ENCODE results near the gene PTPRD. TPM values are rescaled to one million over a fixed set of nuclear protein-coding genes. Genes with fewer than 3 reads are reported as not detected.

PTPRD gene
- total RNA-seq, 1 experiment from 2014 or later = 1.8 TPM

GRCh38 chr9:10144355-10144754 lies 468.4 kb downstream of the PTPRD start:
- intact Hi-C loops (cut with micrococcal nuclease; ENCODE audit: unreplicated experiment) = no loop called here
- Mint-ChIP-seq H3K27ac (ENCODE audit: unreplicated experiment) (no peak overlapping the region), H3K27me3 (ENCODE audit: unreplicated experiment) (no peaks in the 10 kb centered on the region), H3K9me3 (ENCODE audit: low read depth, unreplicated experiment) (no peaks in the 10 kb centered on the region), H3K4me3 (ENCODE audit: low read depth, unreplicated experiment) (no peak overlapping the region), H3K36me3 (ENCODE audit: insufficient read depth, unreplicated experiment) (no peaks in the 10 kb centered on the region), H3K4me1 (ENCODE audit: low read depth, unreplicated experiment) (no peaks in the 10 kb centered on the region)
- TF ChIP-seq CTCF (IDR thresholded peaks at IDR 0.05; ENCODE audit: unreplicated experiment) = no peak
- DNase-seq = no peak
- CTCF ChIA-PET = no interaction called here
- BruUV-seq (replicated peaks) = no TSS peak

GRCh38 chr9:10135553-10135952 lies 477.2 kb downstream of the PTPRD start:
- Mint-ChIP-seq H3K27me3 (ENCODE audit: unreplicated experiment) (no peaks in the 10 kb centered on the region), H3K27ac (ENCODE audit: unreplicated experiment) (no peak overlapping the region), H3K4me3 (ENCODE audit: low read depth, unreplicated experiment) (no peak overlapping the region), H3K4me1 (ENCODE audit: low read depth, unreplicated experiment) (no peaks in the 10 kb centered on the region), H3K36me3 (ENCODE audit: insufficient read depth, unreplicated experiment) (no peaks in the 10 kb centered on the region), H3K9me3 (ENCODE audit: low read depth, unreplicated experiment) (peaks cover 2% of the 10 kb centered on the region)
- CTCF ChIA-PET = no interaction called here
- no peak for DNase-seq
- intact Hi-C loops (cut with micrococcal nuclease; ENCODE audit: unreplicated experiment) = no loop called here
- BruUV-seq (replicated peaks) = no TSS peak
- TF ChIP-seq CTCF (IDR thresholded peaks at IDR 0.05; ENCODE audit: unreplicated experiment) = no peak

DNA sequence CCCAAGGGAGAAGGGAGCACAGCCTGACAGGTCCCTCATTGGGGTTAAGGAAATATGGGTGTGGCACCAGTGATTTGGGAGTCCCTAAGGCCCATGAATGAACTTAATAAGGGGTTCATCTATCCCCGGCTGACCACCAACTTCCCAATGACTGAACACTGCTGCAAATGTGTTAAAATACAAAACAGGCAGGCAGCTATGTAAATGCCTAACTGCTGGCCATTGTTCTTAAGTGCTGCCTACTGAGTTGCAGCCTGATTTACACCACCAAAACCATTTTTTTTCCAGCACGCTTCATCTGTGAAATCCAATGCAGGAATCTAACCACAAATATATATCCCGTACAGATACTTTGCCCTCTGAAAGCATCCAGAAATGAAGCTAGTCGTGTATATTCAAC lies 478.5 kb downstream of the PTPRD start:
- Mint-ChIP-seq H3K36me3 (ENCODE audit: insufficient read depth, unreplicated experiment) (no peaks in the 10 kb centered on the region), H3K9me3 (ENCODE audit: low read depth, unreplicated experiment) (peaks cover 4% of the 10 kb centered on the region), H3K4me1 (ENCODE audit: low read depth, unreplicated experiment) (no peaks in the 10 kb centered on the region), H3K27ac (ENCODE audit: unreplicated experiment) (no peak overlapping the region), H3K27me3 (ENCODE audit: unreplicated experiment) (no peaks in the 10 kb centered on the region), H3K4me3 (ENCODE audit: low read depth, unreplicated experiment) (no peak overlapping the region)
- intact Hi-C loops (cut with micrococcal nuclease; ENCODE audit: unreplicated experiment) = no loop called here
- CTCF ChIA-PET = no interaction called here
- DNase-seq = no peak
- TF ChIP-seq CTCF (IDR thresholded peaks at IDR 0.05; ENCODE audit: unreplicated experiment) = no peak
- no TSS peak for BruUV-seq (replicated peaks)

DNA sequence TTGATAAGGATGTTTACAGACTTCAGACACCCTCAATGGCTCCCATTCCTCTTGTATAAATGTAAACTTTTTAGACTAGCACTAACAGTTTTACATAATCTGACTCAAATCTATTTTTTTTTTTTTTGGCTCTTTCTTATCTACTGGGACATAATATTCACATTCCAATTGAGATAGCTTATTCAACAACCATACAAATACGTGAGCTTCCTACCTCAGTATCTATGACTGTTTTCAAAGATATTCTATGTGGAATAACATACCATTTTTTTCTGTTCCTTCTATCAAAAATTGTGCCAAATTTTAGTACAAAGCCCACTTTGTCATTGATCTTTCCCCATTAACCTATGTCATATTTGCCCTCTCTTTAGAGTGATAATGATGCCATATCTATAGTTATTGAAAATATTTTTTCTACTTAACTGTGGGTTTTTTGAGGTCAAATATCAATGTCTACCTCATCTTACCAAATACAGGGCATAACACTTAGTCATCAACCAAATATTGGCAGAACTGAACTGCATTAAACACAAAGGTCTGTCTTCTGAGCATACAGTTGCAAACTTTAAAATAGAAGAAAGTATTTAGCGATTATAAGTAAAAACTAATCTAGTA lies 482.6 kb downstream of the PTPRD start:
- no peaks in the 10 kb centered on the region for H3K36me3 Mint-ChIP-seq (ENCODE audit: insufficient read depth, unreplicated experiment)
- CTCF ChIA-PET = interaction anchor here (0.6 kb wide), 1 partner anchor 50 kb away, joined by 4 read pairs; no protein-coding TSS in a partner anchor
- intact Hi-C loops (cut with micrococcal nuclease; ENCODE audit: unreplicated experiment) = no loop called here
- BruUV-seq (replicated peaks) = no TSS peak
- TF ChIP-seq CTCF (IDR thresholded peaks at IDR 0.05; ENCODE audit: unreplicated experiment) = no peak
- DNase-seq = no peak
- H3K9me3 Mint-ChIP-seq (ENCODE audit: low read depth, unreplicated experiment) = peaks cover 6% of the 10 kb centered on the region
- H3K4me1 Mint-ChIP-seq (ENCODE audit: low read depth, unreplicated experiment) = no peaks in the 10 kb centered on the region
- H3K27me3 Mint-ChIP-seq (ENCODE audit: unreplicated experiment) = no peaks in the 10 kb centered on the region
- no peak overlapping the region for H3K4me3 Mint-ChIP-seq (ENCODE audit: low read depth, unreplicated experiment)
- H3K27ac Mint-ChIP-seq (ENCODE audit: unreplicated experiment) = no peak overlapping the region

All from Calu3 (cell line).